ENCODE results near the gene PIK3C2G.

DNA sequence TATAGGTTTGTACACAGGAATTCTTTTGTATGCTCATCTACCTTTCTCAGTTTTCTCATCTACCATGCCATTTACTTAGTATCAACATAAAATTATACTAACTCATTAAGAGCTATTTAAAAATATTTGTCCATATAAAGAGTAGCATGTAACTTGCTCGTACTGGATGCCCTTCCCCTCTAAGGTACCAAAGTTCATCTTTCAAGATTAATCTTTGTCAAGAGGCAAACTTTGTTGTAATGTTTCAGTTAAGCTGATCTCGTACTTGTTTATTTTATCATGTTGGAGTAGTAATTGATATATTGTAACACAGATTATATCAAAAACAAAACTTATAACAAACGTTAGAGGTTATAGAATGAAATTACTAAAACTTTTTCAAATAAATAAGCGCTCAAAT, 128.5 kb downstream of the PIK3C2G start:
- TF ChIP-seq, protein P1, sequence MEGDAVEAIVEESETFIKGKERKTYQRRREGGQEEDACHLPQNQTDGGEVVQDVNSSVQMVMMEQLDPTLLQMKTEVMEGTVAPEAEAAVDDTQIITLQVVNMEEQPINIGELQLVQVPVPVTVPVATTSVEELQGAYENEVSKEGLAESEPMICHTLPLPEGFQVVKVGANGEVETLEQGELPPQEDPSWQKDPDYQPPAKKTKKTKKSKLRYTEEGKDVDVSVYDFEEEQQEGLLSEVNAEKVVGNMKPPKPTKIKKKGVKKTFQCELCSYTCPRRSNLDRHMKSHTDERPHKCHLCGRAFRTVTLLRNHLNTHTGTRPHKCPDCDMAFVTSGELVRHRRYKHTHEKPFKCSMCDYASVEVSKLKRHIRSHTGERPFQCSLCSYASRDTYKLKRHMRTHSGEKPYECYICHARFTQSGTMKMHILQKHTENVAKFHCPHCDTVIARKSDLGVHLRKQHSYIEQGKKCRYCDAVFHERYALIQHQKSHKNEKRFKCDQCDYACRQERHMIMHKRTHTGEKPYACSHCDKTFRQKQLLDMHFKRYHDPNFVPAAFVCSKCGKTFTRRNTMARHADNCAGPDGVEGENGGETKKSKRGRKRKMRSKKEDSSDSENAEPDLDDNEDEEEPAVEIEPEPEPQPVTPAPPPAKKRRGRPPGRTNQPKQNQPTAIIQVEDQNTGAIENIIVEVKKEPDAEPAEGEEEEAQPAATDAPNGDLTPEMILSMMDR (IDR thresholded peaks at IDR 0.05; ENCODE audit: insufficient read depth, low read length): no peak
- TF ChIP-seq POLR2AphosphoS5 (IDR thresholded peaks at IDR 0.05; ENCODE audit: low read depth) (no peak), SPI1 (IDR thresholded peaks at IDR 0.05; ENCODE audit: borderline replicate concordance, low read depth) (no peak), GABPA (IDR thresholded peaks at IDR 0.05; ENCODE audit: low read depth) (no peak)
- TF ChIP-seq, protein P2, sequence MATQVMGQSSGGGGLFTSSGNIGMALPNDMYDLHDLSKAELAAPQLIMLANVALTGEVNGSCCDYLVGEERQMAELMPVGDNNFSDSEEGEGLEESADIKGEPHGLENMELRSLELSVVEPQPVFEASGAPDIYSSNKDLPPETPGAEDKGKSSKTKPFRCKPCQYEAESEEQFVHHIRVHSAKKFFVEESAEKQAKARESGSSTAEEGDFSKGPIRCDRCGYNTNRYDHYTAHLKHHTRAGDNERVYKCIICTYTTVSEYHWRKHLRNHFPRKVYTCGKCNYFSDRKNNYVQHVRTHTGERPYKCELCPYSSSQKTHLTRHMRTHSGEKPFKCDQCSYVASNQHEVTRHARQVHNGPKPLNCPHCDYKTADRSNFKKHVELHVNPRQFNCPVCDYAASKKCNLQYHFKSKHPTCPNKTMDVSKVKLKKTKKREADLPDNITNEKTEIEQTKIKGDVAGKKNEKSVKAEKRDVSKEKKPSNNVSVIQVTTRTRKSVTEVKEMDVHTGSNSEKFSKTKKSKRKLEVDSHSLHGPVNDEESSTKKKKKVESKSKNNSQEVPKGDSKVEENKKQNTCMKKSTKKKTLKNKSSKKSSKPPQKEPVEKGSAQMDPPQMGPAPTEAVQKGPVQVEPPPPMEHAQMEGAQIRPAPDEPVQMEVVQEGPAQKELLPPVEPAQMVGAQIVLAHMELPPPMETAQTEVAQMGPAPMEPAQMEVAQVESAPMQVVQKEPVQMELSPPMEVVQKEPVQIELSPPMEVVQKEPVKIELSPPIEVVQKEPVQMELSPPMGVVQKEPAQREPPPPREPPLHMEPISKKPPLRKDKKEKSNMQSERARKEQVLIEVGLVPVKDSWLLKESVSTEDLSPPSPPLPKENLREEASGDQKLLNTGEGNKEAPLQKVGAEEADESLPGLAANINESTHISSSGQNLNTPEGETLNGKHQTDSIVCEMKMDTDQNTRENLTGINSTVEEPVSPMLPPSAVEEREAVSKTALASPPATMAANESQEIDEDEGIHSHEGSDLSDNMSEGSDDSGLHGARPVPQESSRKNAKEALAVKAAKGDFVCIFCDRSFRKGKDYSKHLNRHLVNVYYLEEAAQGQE (IDR thresholded peaks at IDR 0.05; ENCODE audit: insufficient replicate concordance, low read depth): no peak

Measured in HL-60 (cell line).